ENCODE data around the gene CSRNP3. TPM values are rescaled to one million over a fixed set of nuclear protein-coding genes. Genes with fewer than 3 reads are reported as not detected.

CSRNP3 gene
- total RNA-seq, 1 experiment from 2014 or later = 3.7 TPM

- DNase-seq (ENCODE audit: low spot score) = no peak
Observed at GRCh38 chr2:165681841-165682240, 212.3 kb downstream of the CSRNP3 start.

GRCh38 chr2:165682546-165682945 is 213.0 kb downstream of the CSRNP3 start:
- DNase-seq (ENCODE audit: low spot score) = no peak

GRCh38 chr2:165686800-165687199 is 217.3 kb downstream of the CSRNP3 start:
- DNase-seq (ENCODE audit: low spot score) = no peak

- no peak for DNase-seq (ENCODE audit: low spot score)
Observed at GRCh38 chr2:165687426-165688002, 218.0 kb downstream of the CSRNP3 start.

- no peak for DNase-seq (ENCODE audit: low spot score)
Observed at GRCh38 chr2:165691615-165692014, 222.1 kb downstream of the CSRNP3 start.

GRCh38 chr2:165692906-165693305 is 223.4 kb downstream of the CSRNP3 start:
- no peak for DNase-seq (ENCODE audit: low spot score)

- no peak for DNase-seq (ENCODE audit: low spot score)
Observed at GRCh38 chr2:165693838-165694237, 224.3 kb downstream of the CSRNP3 start.

- DNase-seq (ENCODE audit: low spot score) = no peak
Observed at GRCh38 chr2:165697748-165698443, 228.4 kb downstream of the CSRNP3 start.

GRCh38 chr2:165698444-165698884 is 229.0 kb downstream of the CSRNP3 start:
- DNase-seq (ENCODE audit: low spot score) = peak; percentile 63

GRCh38 chr2:165699946-165700345 is 230.4 kb downstream of the CSRNP3 start:
- no peak for DNase-seq (ENCODE audit: low spot score)

GRCh38 chr2:165700531-165700930 is 231.0 kb downstream of the CSRNP3 start:
- DNase-seq (ENCODE audit: low spot score) = no peak

- no peak for DNase-seq (ENCODE audit: low spot score)
Observed at GRCh38 chr2:165701147-165701546, 231.6 kb downstream of the CSRNP3 start.

- DNase-seq (ENCODE audit: low spot score) = no peak
Observed at GRCh38 chr2:165706960-165707487, 237.5 kb downstream of the CSRNP3 start.

- no peak for DNase-seq (ENCODE audit: low spot score)
Observed at GRCh38 chr2:165716091-165716490, 246.6 kb downstream of the CSRNP3 start.

- DNase-seq (ENCODE audit: low spot score) = no peak
Observed at GRCh38 chr2:165718610-165719210, 249.2 kb downstream of the CSRNP3 start.

- peak; percentile 87 for DNase-seq (ENCODE audit: low spot score)
Observed at GRCh38 chr2:165720511-165720910, 251.0 kb downstream of the CSRNP3 start.

GRCh38 chr2:165725421-165725820 is 255.9 kb downstream of the CSRNP3 start:
- no peak for DNase-seq (ENCODE audit: low spot score)

Other genes with a start within 250 kb of the CSRNP3 start
- gene SCN2A, start 230.3 kb upstream of the CSRNP3 start, total RNA-seq (2014; rRNA removed; shearing (Covaris generic)) = 0.10 and 0.64 TPM in 2 replicates